Neural cell (in vitro differentiated cells): ENCODE results near the gene TIMM22.

ENCODE experiments used
- EP300 ChIP-seq: fragments of 450-650 bp; conservative IDR thresholded peaks from 2 replicates; pipeline ENCODE4 v1.6.1; 2014; ENCODE audit warnings: antibody characterized with exemption, mild to moderate bottlenecking, moderate library complexity; ENCODE audit not compliant: poor library complexity, severe bottlenecking
- EZH2 ChIP-seq: fragments of 200-600, 300-800 bp; shearing (Covaris generic), sonication (generic); IDR thresholded peaks from 2 replicates; pipeline ENCODE4 v1.6.1; 2014; ENCODE audit warnings: antibody characterized with exemption, low read length, borderline replicate concordance, mild to moderate bottlenecking; ENCODE audit not compliant: insufficient read depth, poor library complexity, severe bottlenecking
- MXI1 ChIP-seq: fragments of 450-650 bp; conservative IDR thresholded peaks from 2 replicates; pipeline ENCODE4 v1.6.1; 2014; ENCODE audit warnings: antibody characterized with exemption, mild to moderate bottlenecking; ENCODE audit not compliant: poor library complexity, severe bottlenecking
- POLR2AphosphoS5 ChIP-seq: IDR thresholded peaks from 2 replicates; pipeline ENCODE4 v1.6.1; 2012
- RAD21 ChIP-seq: fragments of 450-650 bp; conservative IDR thresholded peaks from 2 replicates; pipeline ENCODE4 v1.6.1; 2014; ENCODE audit warnings: antibody characterized with exemption, mild to moderate bottlenecking, moderate library complexity
- SMC3 ChIP-seq: fragments of 450-650 bp; conservative IDR thresholded peaks from 2 replicates; pipeline ENCODE4 v1.6.1; 2014; ENCODE audit warnings: antibody characterized with exemption, mild to moderate bottlenecking, moderate library complexity; ENCODE audit not compliant: poor library complexity
- TAF1 ChIP-seq: IDR thresholded peaks from 2 replicates; pipeline ENCODE4 v1.6.1; 2012; ENCODE audit warnings: low read depth
- TF ChIP-seq, protein P1 (sequence below): fragments of 450-650 bp; IDR thresholded peaks from 2 replicates; pipeline ENCODE4 v1.5.1; 2014; ENCODE audit warnings: antibody characterized with exemption, mild to moderate bottlenecking, moderate library complexity; ENCODE audit not compliant: poor library complexity, severe bottlenecking
- TF ChIP-seq, protein P2 (sequence below): IDR thresholded peaks from 2 replicates; pipeline ENCODE4 v1.6.1; 2012; ENCODE audit warnings: borderline replicate concordance

DNA sequence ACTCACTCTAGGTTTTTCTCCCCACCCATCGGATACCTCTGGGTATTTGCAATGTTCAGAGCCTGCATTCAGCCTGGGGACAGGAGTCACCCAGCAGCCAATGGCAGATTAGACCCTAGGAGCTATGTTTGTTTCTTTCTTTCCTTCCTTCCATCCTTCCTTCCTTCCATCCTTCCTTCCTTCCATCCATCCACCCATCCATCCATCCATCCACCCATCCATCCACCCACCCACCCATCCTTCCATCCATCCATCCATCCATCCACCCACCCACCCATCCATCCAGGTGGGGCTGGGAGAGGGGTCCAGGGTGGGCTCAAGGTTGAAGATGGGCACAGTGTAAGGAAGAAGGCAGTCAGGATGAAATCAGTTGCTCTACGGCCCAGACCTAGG is 39.9 kb downstream of the TIMM22 start:
- TF ChIP-seq, protein P1, sequence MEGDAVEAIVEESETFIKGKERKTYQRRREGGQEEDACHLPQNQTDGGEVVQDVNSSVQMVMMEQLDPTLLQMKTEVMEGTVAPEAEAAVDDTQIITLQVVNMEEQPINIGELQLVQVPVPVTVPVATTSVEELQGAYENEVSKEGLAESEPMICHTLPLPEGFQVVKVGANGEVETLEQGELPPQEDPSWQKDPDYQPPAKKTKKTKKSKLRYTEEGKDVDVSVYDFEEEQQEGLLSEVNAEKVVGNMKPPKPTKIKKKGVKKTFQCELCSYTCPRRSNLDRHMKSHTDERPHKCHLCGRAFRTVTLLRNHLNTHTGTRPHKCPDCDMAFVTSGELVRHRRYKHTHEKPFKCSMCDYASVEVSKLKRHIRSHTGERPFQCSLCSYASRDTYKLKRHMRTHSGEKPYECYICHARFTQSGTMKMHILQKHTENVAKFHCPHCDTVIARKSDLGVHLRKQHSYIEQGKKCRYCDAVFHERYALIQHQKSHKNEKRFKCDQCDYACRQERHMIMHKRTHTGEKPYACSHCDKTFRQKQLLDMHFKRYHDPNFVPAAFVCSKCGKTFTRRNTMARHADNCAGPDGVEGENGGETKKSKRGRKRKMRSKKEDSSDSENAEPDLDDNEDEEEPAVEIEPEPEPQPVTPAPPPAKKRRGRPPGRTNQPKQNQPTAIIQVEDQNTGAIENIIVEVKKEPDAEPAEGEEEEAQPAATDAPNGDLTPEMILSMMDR = no peak
- TF ChIP-seq EZH2 = no peak
- no peak for TF ChIP-seq EP300
- no peak for TF ChIP-seq SMC3
- no peak for TF ChIP-seq RAD21
- no peak for TF ChIP-seq POLR2AphosphoS5
- TF ChIP-seq, protein P2, sequence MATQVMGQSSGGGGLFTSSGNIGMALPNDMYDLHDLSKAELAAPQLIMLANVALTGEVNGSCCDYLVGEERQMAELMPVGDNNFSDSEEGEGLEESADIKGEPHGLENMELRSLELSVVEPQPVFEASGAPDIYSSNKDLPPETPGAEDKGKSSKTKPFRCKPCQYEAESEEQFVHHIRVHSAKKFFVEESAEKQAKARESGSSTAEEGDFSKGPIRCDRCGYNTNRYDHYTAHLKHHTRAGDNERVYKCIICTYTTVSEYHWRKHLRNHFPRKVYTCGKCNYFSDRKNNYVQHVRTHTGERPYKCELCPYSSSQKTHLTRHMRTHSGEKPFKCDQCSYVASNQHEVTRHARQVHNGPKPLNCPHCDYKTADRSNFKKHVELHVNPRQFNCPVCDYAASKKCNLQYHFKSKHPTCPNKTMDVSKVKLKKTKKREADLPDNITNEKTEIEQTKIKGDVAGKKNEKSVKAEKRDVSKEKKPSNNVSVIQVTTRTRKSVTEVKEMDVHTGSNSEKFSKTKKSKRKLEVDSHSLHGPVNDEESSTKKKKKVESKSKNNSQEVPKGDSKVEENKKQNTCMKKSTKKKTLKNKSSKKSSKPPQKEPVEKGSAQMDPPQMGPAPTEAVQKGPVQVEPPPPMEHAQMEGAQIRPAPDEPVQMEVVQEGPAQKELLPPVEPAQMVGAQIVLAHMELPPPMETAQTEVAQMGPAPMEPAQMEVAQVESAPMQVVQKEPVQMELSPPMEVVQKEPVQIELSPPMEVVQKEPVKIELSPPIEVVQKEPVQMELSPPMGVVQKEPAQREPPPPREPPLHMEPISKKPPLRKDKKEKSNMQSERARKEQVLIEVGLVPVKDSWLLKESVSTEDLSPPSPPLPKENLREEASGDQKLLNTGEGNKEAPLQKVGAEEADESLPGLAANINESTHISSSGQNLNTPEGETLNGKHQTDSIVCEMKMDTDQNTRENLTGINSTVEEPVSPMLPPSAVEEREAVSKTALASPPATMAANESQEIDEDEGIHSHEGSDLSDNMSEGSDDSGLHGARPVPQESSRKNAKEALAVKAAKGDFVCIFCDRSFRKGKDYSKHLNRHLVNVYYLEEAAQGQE = no peak
- no peak for TF ChIP-seq TAF1
- no peak for TF ChIP-seq MXI1
